ENCODE results near the gene SH3BGRL3. TPM values are rescaled to one million over a fixed set of nuclear protein-coding genes. Genes with fewer than 3 reads are reported as not detected.

Gene SH3BGRL3
- total and polyA plus RNA-seq, 3 donors from 2014 or later, result 24.4 to 76.6 (median 25.4) TPM

- H3K36me3 ChIP-seq (ENCODE audit: low read depth, missing control alignments), result no peaks in the 10 kb centered on the region
- H3K4me3 ChIP-seq, result peak overlapping the region; percentile 72 to 81
- peak overlapping the region; percentile 75 to 87 for H3K27ac ChIP-seq
- no peaks in the 10 kb centered on the region for H3K9me3 ChIP-seq
- intact Hi-C loops (cut with DNase I; ENCODE audit: low total_unique reads), result loop anchor here (10.0 kb wide), 1 partner anchor 46 kb away; no protein-coding TSS in a partner anchor
- H3K4me1 ChIP-seq, result peaks cover 46% of the 10 kb centered on the region
- TF ChIP-seq POLR2A (IDR thresholded peaks at IDR 0.05) (no peak), CTCF (IDR thresholded peaks at IDR 0.05) (no peak)
- WGBS, 2 donors, result 63 to 65% methylated on average over 4 to 9 of the region's 9 CpGs
- DNase-seq, result no peak
- H3K27me3 ChIP-seq, result no peaks in the 10 kb centered on the region
These were observed 996 bp upstream of the SH3BGRL3 start for GRCh38 chr1:26278724-26279455.

DNA sequence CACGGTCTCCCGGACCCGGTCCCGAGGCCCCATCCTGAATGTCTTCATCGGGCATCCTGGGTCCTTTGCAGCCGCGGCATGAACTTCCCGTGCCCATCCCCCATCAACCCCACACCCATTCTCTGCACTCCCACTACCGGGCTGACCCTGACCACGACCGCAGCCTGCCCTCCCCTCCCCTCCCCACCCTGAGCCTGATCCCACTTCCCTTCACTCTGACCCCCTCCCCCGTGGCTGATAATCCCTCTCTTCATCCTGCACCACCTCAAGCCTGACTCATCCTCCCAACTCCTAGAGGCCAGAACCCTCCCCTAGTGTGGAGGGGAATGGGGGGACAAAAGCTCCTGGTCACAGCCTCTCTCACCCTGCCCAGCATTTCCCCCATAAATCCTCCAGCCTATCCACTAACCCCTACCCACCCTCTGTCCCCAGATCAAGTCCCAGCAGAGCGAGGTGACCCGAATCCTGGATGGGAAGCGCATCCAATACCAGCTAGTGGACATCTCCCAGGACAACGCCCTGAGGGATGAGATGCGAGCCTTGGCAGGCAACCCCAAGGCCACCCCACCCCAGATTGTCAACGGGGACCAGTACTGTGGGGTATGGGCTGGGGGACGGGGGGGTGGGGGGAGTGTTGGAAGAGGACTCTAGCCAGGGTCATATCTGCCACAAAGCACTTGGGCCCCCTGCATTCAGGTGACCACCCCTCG lies 602 bp downstream of the SH3BGRL3 start:
- Histone ChIP-seq H3K4me3 (peak overlapping the region; percentile 72 to 81), H3K27me3 (no peaks in the 10 kb centered on the region), H3K9me3 (no peaks in the 10 kb centered on the region), H3K36me3 (ENCODE audit: low read depth, missing control alignments) (no peaks in the 10 kb centered on the region), H3K4me1 (peaks cover 44% of the 10 kb centered on the region), H3K27ac (peak overlapping the region; percentile 75 to 87)
- no peak for TF ChIP-seq CTCF (IDR thresholded peaks at IDR 0.05)
- DNase-seq, result no peak
- intact Hi-C loops (cut with DNase I; ENCODE audit: low total_unique reads), result no loop called here
- WGBS, 2 donors, result 1 to 33% methylated on average over 12 to 20 of the region's 20 CpGs

- DNase-seq, result no peak
- H3K27ac ChIP-seq, result peak overlapping the region in 1 of 2 donors; percentile 87
- TF ChIP-seq CTCF (IDR thresholded peaks at IDR 0.05), result no peak
- no peak for TF ChIP-seq POLR2A (IDR thresholded peaks at IDR 0.05)
- H3K27me3 ChIP-seq, result no peaks in the 10 kb centered on the region
- peaks cover 36% of the 10 kb centered on the region for H3K4me1 ChIP-seq
- H3K4me3 ChIP-seq, result no peak overlapping the region
- intact Hi-C loops (cut with DNase I; ENCODE audit: low total_unique reads), result no loop called here
- H3K9me3 ChIP-seq, result no peaks in the 10 kb centered on the region
- no peaks in the 10 kb centered on the region for H3K36me3 ChIP-seq (ENCODE audit: low read depth, missing control alignments)
- 90 to 93% methylated on average over 4 to 5 of the region's 5 CpGs for WGBS, 2 donors
These were observed 1.4 kb downstream of the SH3BGRL3 start for GRCh38 chr1:26281091-26281958.

DNA sequence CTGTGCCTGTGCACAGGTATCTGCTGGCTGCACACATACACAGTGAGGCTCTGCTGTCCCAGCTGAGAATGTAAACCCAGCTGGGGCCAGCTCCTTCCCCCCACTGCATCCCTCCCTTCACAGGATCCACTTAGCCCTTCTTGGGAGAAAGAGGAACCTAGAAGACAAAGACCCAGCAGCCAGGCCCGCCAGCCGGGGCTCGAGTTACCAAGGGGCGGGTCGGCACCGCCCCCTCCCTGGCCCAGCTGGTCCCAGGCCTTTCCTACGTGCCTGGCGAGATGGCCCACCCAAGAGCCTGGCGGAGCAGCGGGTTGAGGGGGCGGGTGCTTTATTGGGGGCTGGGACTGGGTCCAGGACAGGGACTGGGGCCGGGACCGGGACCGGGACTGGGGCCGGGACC lies 2.1 kb downstream of the SH3BGRL3 start:
- Histone ChIP-seq H3K9me3 (no peaks in the 10 kb centered on the region), H3K27ac (peak overlapping the region; percentile 44 to 50), H3K4me1 (peaks cover 32% of the 10 kb centered on the region), H3K36me3 (ENCODE audit: low read depth, missing control alignments) (no peaks in the 10 kb centered on the region), H3K27me3 (no peaks in the 10 kb centered on the region), H3K4me3 (no peak overlapping the region)
- no peak for TF ChIP-seq POLR2A (IDR thresholded peaks at IDR 0.05)
- no peak for TF ChIP-seq CTCF (IDR thresholded peaks at IDR 0.05)
- DNase-seq, result peak; percentile 52
- 45% methylated on average over 15 of the region's 15 CpGs; no CpG with 5 or more reads in 1 of the 2 donors for WGBS, 2 donors
- intact Hi-C loops (cut with DNase I; ENCODE audit: low total_unique reads), result no loop called here
